Measurements from ENCODE around the gene ERBB4. TPM values are rescaled to one million over a fixed set of nuclear protein-coding genes. Genes with fewer than 3 reads are reported as not detected.

The ERBB4 gene
- polyA plus RNA-seq, 2 of the 4 experiments (the other 2 are of a cell fraction): not detected

DNA sequence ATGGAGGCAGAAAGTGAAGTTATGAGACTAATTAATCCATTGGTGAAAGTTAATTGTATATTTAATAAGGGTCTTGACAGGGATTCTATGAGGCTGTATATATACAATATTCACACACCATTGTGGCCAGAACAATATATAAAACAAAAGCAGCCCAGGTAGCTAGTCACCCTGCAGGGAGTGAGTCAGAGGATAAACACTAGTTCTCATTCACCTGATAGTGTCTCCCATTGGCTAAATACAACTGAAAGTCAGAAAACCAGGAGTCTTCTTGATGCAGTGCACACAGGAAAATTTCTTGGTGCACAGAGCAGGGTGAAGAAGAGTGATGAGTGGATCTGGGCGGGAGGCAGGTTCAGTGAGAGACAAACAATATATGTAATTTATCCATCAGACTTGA, 465.2 kb downstream of the ERBB4 start:
- H3K4me2 ChIP-seq: no peak overlapping the region
- 9% methylated on average over 1 of the region's 1 CpG for WGBS (ENCODE audit: missing lambda C conversion rate)
- FAIRE-seq (no peak), DNase-seq (ENCODE audit: low read depth in 1 of 2, low spot score in 1 of 2) (no peak), ATAC-seq (no peak)
- no peak overlapping the region for H3K4me3 ChIP-seq
- TF ChIP-seq MAFK (IDR thresholded peaks at IDR 0.05; ENCODE audit: partially characterized antibody): no peak
- POLR2A ChIA-PET: no interaction called here
- H3K27ac ChIP-seq: no peak overlapping the region
- H3K9me3 ChIP-seq: no peaks in the 10 kb centered on the region
- H3K4me1 ChIP-seq: no peaks in the 10 kb centered on the region
- CTCF ChIA-PET: interaction anchor here (0.8 kb wide), 1 partner anchor 25 kb away, joined by 3 read pairs; no protein-coding TSS in a partner anchor

DNA sequence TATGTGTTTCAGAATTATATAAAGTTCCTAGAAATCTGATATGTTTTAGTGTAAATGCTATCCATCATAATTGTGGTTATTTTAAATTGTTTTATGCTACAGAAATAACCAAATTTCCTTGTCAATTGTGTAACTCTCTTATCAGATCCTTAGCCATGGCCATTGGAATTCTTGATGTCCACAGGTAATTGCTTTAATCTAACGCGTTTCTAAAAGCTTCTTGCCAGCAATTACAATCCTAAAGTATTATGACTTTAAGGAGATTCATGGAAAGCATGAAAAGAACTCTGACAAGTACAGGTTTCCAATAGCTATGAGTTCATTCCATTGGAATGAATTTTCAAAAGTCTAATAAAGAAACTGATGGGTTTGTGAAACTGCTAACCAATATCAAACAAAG, 472.1 kb downstream of the ERBB4 start:
- Histone ChIP-seq H3K9me3 (no peaks in the 10 kb centered on the region), H3K4me3 (no peak overlapping the region), H3K4me2 (no peak overlapping the region), H3K27ac (no peak overlapping the region), H3K4me1 (no peaks in the 10 kb centered on the region)
- ATAC-seq: no peak
- 32% methylated on average over 2 of the region's 2 CpGs for WGBS (ENCODE audit: missing lambda C conversion rate)
- ChIA-PET POLR2A (no interaction called here), CTCF (no interaction called here)
- FAIRE-seq: no peak
- DNase-seq (ENCODE audit: low read depth in 1 of 2, low spot score in 1 of 2): no peak
- TF ChIP-seq ZSCAN20 (CRISPR knock-in tag; IDR thresholded peaks at IDR 0.05) (no peak), GATA3 (IDR thresholded peaks at IDR 0.05; ENCODE audit: borderline replicate concordance) (no peak), BCL3 (IDR thresholded peaks at IDR 0.05) (no peak), MAFK (IDR thresholded peaks at IDR 0.05; ENCODE audit: partially characterized antibody) (no peak), REST (IDR thresholded peaks at IDR 0.05) (no peak), CHD2 (IDR thresholded peaks at IDR 0.05; ENCODE audit: low read length, partially characterized antibody) (no peak), EHMT2 (IDR thresholded peaks at IDR 0.05; ENCODE audit: low read depth) (no peak), FOSB (CRISPR knock-in tag; IDR thresholded peaks at IDR 0.05) (no peak)

DNA sequence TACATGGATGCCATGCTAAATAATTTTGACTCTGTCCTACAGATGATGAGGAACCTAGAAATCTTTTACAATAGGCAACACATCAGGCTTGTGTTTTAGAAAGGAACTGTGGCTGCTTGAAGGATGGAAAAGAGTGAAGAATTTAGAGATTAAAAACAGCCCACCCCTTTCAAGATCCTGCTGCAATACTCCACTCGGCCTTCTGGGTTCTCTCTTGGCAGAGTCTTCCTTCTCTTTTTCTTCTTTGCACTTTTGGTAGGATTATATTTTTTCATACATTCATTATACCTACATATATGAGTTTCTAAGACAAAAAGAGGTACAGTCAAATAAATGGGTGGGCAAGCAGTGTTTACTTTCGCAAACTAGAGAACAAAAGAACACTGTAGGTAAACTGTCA, 474.3 kb downstream of the ERBB4 start:
- ChIA-PET CTCF (no interaction called here), POLR2A (no interaction called here)
- DNase-seq (ENCODE audit: low read depth in 1 of 2, low spot score in 1 of 2): no peak
- no peak for ATAC-seq
- no peaks in the 10 kb centered on the region for H3K9me3 ChIP-seq
- TF ChIP-seq EP300 (IDR thresholded peaks at IDR 0.05) (no peak), JUN (IDR thresholded peaks at IDR 0.05) (no peak), MAX (IDR thresholded peaks at IDR 0.05) (no peak)
- 38% methylated on average over 2 of the region's 2 CpGs for WGBS (ENCODE audit: missing lambda C conversion rate)
- H3K4me1 ChIP-seq: no peaks in the 10 kb centered on the region
- no peak overlapping the region for H3K4me2 ChIP-seq
- H3K4me3 ChIP-seq: no peak overlapping the region
- H3K27ac ChIP-seq: no peak overlapping the region
- no peak for FAIRE-seq

- no peaks in the 10 kb centered on the region; the same call in 2 of the 3 replicates for H3K9me3 ChIP-seq
- ATAC-seq (no peak), DNase-seq (ENCODE audit: low read depth in 1 of 2, low spot score in 1 of 2) (no peak), FAIRE-seq (no peak)
- no peaks in the 10 kb centered on the region for H3K4me1 ChIP-seq
- ChIA-PET CTCF (no interaction called here), POLR2A (no interaction called here)
- WGBS (ENCODE audit: missing lambda C conversion rate): 6% methylated on average over 4 of the region's 4 CpGs
- H3K4me3 ChIP-seq: no peak overlapping the region
- no peak overlapping the region for H3K4me2 ChIP-seq
- H3K27ac ChIP-seq: no peak overlapping the region
- TF ChIP-seq, protein P1, sequence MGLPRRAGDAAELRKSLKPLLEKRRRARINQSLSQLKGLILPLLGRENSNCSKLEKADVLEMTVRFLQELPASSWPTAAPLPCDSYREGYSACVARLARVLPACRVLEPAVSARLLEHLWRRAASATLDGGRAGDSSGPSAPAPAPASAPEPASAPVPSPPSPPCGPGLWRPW (IDR thresholded peaks at IDR 0.05): no peak
- TF ChIP-seq MAZ (IDR thresholded peaks at IDR 0.05; ENCODE audit: borderline replicate concordance, low read depth, low read length): no peak
- TF ChIP-seq CBX2 (IDR thresholded peaks at IDR 0.05; ENCODE audit: borderline replicate concordance, low read depth): no peak
- TF ChIP-seq FOSB (CRISPR knock-in tag; IDR thresholded peaks at IDR 0.05): no peak
- no peak for TF ChIP-seq NFE2L2 (conservative IDR thresholded peaks at IDR 0.05; ENCODE audit: low read length)
- TF ChIP-seq RCOR1 (IDR thresholded peaks at IDR 0.05; ENCODE audit: low read depth, low read length): no peak
- TF ChIP-seq BHLHE40 (IDR thresholded peaks at IDR 0.05; ENCODE audit: low read depth, low read length): no peak
- no peak for TF ChIP-seq KDM5A (IDR thresholded peaks at IDR 0.05)
- TF ChIP-seq HOXB5 (CRISPR knock-in tag; IDR thresholded peaks at IDR 0.05): no peak
- no peak for TF ChIP-seq RFX5 (IDR thresholded peaks at IDR 0.05)
- no peak for TF ChIP-seq GATA3 (IDR thresholded peaks at IDR 0.05; ENCODE audit: borderline replicate concordance)
- TF ChIP-seq EHMT2 (IDR thresholded peaks at IDR 0.05; ENCODE audit: low read depth): no peak
- no peak for TF ChIP-seq TFCP2L1 (CRISPR knock-in tag; IDR thresholded peaks at IDR 0.05)
Observed at GRCh38 chr2:212052412-212053159, 486.0 kb downstream of the ERBB4 start.
